ENCODE results near the gene WBP1. TPM values are rescaled to one million over a fixed set of nuclear protein-coding genes. Genes with fewer than 3 reads are reported as not detected.
"Not testable (repeated sequence)": the region's sequence is repeated elsewhere in the genome, so short reads cannot be mapped to it uniquely, and the experiment has no call there.

Gene WBP1
- total RNA-seq, 1 donor from 2014 or later, result 109 TPM

DNA sequence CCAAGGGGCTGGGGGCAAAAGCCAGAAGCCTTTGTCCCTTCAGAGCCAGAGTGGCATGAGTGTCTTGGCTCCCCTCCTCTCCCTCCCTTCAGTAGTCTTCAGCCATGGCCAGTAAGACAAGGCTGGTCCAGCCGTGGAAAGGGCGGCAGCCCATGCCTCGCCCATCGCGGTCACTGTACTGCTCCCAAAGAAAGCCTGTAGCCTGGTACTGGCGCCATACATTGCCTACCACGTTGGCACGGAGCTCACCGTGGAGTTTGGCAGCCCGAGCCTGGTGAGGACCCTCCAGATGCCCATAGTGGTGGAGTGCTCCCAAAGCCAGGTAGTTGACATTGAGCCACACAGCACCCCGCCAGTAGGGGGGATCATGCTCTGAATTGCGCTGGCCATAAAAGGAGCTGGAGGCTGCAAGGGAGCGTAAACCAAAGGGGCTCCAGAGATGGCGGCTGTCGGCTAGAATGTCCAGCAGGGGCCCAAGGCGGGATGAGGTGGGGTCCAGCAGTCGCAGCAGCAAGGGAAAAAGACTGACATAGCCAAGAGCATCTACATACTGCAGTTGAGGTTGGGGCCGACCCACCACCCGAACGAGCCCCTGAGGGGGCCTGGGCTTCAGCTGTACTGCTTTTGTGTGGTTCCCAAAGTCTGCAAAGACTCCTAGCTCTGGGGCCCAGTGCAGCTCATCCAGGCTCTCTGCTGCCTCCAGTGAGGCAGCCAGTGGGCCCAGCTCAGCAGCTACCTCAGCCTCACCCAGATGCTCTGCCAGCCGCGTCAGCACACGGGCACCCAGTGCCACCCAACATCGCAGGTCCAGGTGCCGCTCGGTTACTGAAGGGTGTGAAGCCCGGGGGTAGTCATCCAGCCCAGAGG is 3.2 kb downstream of the WBP1 start:
- Mint-ChIP-seq H3K27me3 (ENCODE audit: unreplicated experiment) (peaks cover 22% of the 10 kb centered on the region), H3K9me3 (ENCODE audit: unreplicated experiment) (peaks cover 14% of the 10 kb centered on the region), H3K36me3 (ENCODE audit: unreplicated experiment) (no peaks in the 10 kb centered on the region), H3K4me1 (ENCODE audit: low read depth, unreplicated experiment) (peaks cover 8% of the 10 kb centered on the region), H3K27ac (ENCODE audit: unreplicated experiment) (no peak overlapping the region), H3K4me3 (ENCODE audit: unreplicated experiment) (no peak overlapping the region)
- DNase-seq, result peak; percentile 43
- peak; percentile 30 for TF ChIP-seq CTCF (IDR thresholded peaks at IDR 0.05; ENCODE audit: partially characterized antibody, unreplicated experiment)

DNA sequence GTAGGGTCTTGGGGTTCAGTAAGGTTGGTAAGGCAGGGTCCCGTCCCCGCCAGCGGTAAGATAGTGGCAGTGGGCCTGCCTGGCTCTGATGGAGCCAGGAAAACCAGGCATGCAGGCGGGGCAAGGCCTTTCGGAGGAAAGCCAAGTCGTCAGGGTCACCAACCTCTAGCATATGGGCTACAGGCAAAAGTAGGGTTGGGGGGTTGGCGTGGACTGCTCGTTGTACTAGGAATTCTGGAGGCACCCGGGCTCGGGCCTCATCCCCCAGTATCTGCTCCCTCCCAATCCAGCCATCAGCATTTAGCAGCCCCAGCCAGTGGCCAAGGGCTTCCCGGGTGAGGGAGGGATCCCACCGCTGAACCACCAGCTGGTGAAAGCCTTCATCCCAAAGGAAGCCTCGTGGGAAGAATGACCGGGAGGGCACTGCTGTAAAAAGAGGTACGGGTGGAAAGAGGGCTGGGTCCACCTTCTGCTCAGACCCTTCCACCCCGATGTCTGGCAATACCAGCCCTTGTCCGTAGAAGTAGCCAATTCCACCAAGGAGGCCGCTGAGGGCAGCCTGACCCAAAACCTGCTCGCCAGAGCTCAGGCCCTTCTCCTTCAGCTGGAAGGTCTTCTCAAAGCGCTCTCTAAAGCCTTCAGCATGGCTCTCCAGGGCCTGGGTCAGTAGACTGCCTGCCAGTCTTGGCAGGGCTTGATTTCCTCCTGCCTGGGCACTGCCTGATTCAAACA is 4.0 kb downstream of the WBP1 start:
- no peaks in the 10 kb centered on the region for H3K36me3 Mint-ChIP-seq (ENCODE audit: unreplicated experiment)
- H3K4me3 Mint-ChIP-seq (ENCODE audit: unreplicated experiment), result no peak overlapping the region
- H3K27ac Mint-ChIP-seq (ENCODE audit: unreplicated experiment), result no peak overlapping the region
- peaks cover 10% of the 10 kb centered on the region for H3K9me3 Mint-ChIP-seq (ENCODE audit: unreplicated experiment)
- peaks cover 8% of the 10 kb centered on the region for H3K4me1 Mint-ChIP-seq (ENCODE audit: low read depth, unreplicated experiment)
- H3K27me3 Mint-ChIP-seq (ENCODE audit: unreplicated experiment), result peaks cover 20% of the 10 kb centered on the region
- TF ChIP-seq CTCF (IDR thresholded peaks at IDR 0.05; ENCODE audit: partially characterized antibody, unreplicated experiment), result no peak
- DNase-seq, result no peak

GRCh38 chr2:74462786-74463105 is 4.5 kb downstream of the WBP1 start:
- Mint-ChIP-seq H3K9me3 (ENCODE audit: unreplicated experiment) (peaks cover 10% of the 10 kb centered on the region), H3K4me3 (ENCODE audit: unreplicated experiment) (no peak overlapping the region), H3K27me3 (ENCODE audit: unreplicated experiment) (peaks cover 20% of the 10 kb centered on the region), H3K4me1 (ENCODE audit: low read depth, unreplicated experiment) (peaks cover 8% of the 10 kb centered on the region), H3K27ac (ENCODE audit: unreplicated experiment) (no peak overlapping the region), H3K36me3 (ENCODE audit: unreplicated experiment) (no peaks in the 10 kb centered on the region)
- no peak for DNase-seq
- no peak for TF ChIP-seq CTCF (IDR thresholded peaks at IDR 0.05; ENCODE audit: partially characterized antibody, unreplicated experiment)

- no peak for TF ChIP-seq CTCF (IDR thresholded peaks at IDR 0.05; ENCODE audit: partially characterized antibody, unreplicated experiment)
- no peak for DNase-seq
- Mint-ChIP-seq H3K27ac (ENCODE audit: unreplicated experiment) (peak overlapping the region; percentile 33), H3K9me3 (ENCODE audit: unreplicated experiment) (peaks cover 5% of the 10 kb centered on the region), H3K36me3 (ENCODE audit: unreplicated experiment) (no peaks in the 10 kb centered on the region), H3K4me3 (ENCODE audit: unreplicated experiment) (peak overlapping the region; percentile 86), H3K27me3 (ENCODE audit: unreplicated experiment) (peaks cover 10% of the 10 kb centered on the region), H3K4me1 (ENCODE audit: low read depth, unreplicated experiment) (peaks cover 6% of the 10 kb centered on the region)
Observed at GRCh38 chr2:74464406-74464805, 6.2 kb downstream of the WBP1 start.

- DNase-seq; H3K27ac Mint-ChIP-seq (ENCODE audit: unreplicated experiment); H3K4me1 Mint-ChIP-seq (ENCODE audit: low read depth, unreplicated experiment); H3K36me3 Mint-ChIP-seq (ENCODE audit: unreplicated experiment): not testable (repeated sequence)
- Mint-ChIP-seq H3K4me3 (ENCODE audit: unreplicated experiment) (peak overlapping the region; percentile 83), H3K27me3 (ENCODE audit: unreplicated experiment) (peaks cover 21% of the 10 kb centered on the region), H3K9me3 (ENCODE audit: unreplicated experiment) (peaks cover 18% of the 10 kb centered on the region)
Observed at GRCh38 chr2:74470742-74471141, 12.5 kb downstream of the WBP1 start.

All from glutamatergic neuron (in vitro differentiated cells).